ENCODE measurements around the gene ACOT8. TPM values are rescaled to one million over a fixed set of nuclear protein-coding genes. Genes with fewer than 3 reads are reported as not detected.
A peak's percentile ranks its signal among the peaks of the same experiment; 100 is the strongest.

Gene ACOT8
- polyA plus RNA-seq, 3 donors: 40.9 to 52.4 (median 44.6) TPM

DNA sequence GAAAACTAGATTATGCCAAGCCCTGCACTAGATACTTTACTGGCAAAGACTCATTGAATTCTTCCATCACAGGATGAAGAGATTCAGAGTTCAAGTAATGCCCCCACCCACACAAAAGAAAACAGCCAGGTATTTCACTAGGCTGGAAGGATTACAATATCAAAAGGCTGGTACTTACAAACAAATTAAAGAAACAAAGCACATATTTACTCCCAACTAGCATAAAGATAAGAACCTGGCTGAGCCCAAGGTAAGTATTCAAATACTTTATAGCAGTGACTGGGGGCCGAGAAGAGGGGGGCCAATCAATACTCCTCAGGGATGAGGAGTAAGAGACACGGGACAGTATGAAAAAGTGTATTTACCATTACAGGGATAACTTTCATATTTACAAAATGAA, 3.7 kb downstream of the ACOT8 start:
- H3K36me3 Mint-ChIP-seq: peaks cover 42 to 66% of the 10 kb centered on the region in 2 donors
- Histone ChIP-seq H3K27ac (ENCODE audit: low read depth in 1 of 2, low read length in 2 of 2) (no peak overlapping the region), H3K27me3 (ENCODE audit: control insufficient read depth in 2 of 2, insufficient read depth in 2 of 2, low read length in 2 of 2) (no peaks in the 10 kb centered on the region), H3K4me1 (ENCODE audit: control insufficient read depth in 1 of 2, insufficient read depth in 2 of 2, low read length in 2 of 2) (peaks cover 19 to 26% of the 10 kb centered on the region in 2 donors), H3K4me3 (replicated peaks in 1 of 3; ENCODE audit: low read depth in 2 of 3, low read length in 3 of 3) (no peak overlapping the region), H3K9ac (ENCODE audit: insufficient read depth, low read length, poor library complexity, severe bottlenecking) (no peak overlapping the region), H4K20me1 (ENCODE audit: insufficient read depth, low read length) (peaks cover 17% of the 10 kb centered on the region), H3K79me2 (ENCODE audit: insufficient read depth, low read length) (peaks cover 51% of the 10 kb centered on the region), H3K4me2 (replicated peaks; ENCODE audit: extremely low read depth, low read length, poor library complexity, severe bottlenecking) (no peak overlapping the region), H3K9me3 (replicated peaks in 1 of 2; ENCODE audit: control insufficient read depth in 1 of 2, insufficient read depth in 1 of 2, low read length in 2 of 2) (no peaks in the 10 kb centered on the region), H3K36me3 (replicated peaks in 1 of 2; ENCODE audit: control insufficient read depth in 1 of 2, insufficient read depth in 2 of 2, low read length in 2 of 2) (peaks cover 40 to 61% of the 10 kb centered on the region in 2 donors), H2AFZ (ENCODE audit: insufficient read depth, low read depth, low read length, poor library complexity, severe bottlenecking) (no peak overlapping the region)
- TF ChIP-seq CTCF (IDR thresholded peaks at IDR 0.05): no peak
- intact Hi-C loops (cut with micrococcal nuclease): no loop called here
- H3K27me3 Mint-ChIP-seq (ENCODE audit: low read depth in 3 of 3): peaks cover 0 to 2% (median 1%) of the 10 kb centered on the region in 3 donors
- DNase-seq: no peak
- no CpG with 5 or more reads among the region's 2 CpGs for WGBS (ENCODE audit: insufficient coverage)
- H3K4me1 Mint-ChIP-seq: peaks cover 28% of the 10 kb centered on the region
- peak overlapping the region in 1 of 7 donors; percentile 42 for H3K27ac Mint-ChIP-seq
- H3K9me3 Mint-ChIP-seq: no peaks in the 10 kb centered on the region
- no peak overlapping the region for H3K4me3 Mint-ChIP-seq

- H3K36me3 Mint-ChIP-seq: peaks cover 50 to 76% of the 10 kb centered on the region in 2 donors
- Histone ChIP-seq H3K4me3 (replicated peaks in 1 of 3; ENCODE audit: low read depth in 2 of 3, low read length in 3 of 3) (no peak overlapping the region), H3K36me3 (replicated peaks in 1 of 2; ENCODE audit: control insufficient read depth in 1 of 2, insufficient read depth in 2 of 2, low read length in 2 of 2) (peaks cover 49 to 70% of the 10 kb centered on the region in 2 donors), H3K4me1 (ENCODE audit: control insufficient read depth in 1 of 2, insufficient read depth in 2 of 2, low read length in 2 of 2) (peaks cover 13 to 15% of the 10 kb centered on the region in 2 donors), H3K9me3 (replicated peaks in 1 of 2; ENCODE audit: control insufficient read depth in 1 of 2, insufficient read depth in 1 of 2, low read length in 2 of 2) (no peaks in the 10 kb centered on the region), H3K4me2 (replicated peaks; ENCODE audit: extremely low read depth, low read length, poor library complexity, severe bottlenecking) (no peak overlapping the region), H3K27ac (ENCODE audit: low read depth in 1 of 2, low read length in 2 of 2) (no peak overlapping the region), H2AFZ (ENCODE audit: insufficient read depth, low read depth, low read length, poor library complexity, severe bottlenecking) (no peak overlapping the region), H3K27me3 (ENCODE audit: control insufficient read depth in 2 of 2, insufficient read depth in 2 of 2, low read length in 2 of 2) (no peaks in the 10 kb centered on the region), H3K79me2 (ENCODE audit: insufficient read depth, low read length) (peaks cover 47% of the 10 kb centered on the region), H4K20me1 (ENCODE audit: insufficient read depth, low read length) (peaks cover 19% of the 10 kb centered on the region), H3K9ac (ENCODE audit: insufficient read depth, low read length, poor library complexity, severe bottlenecking) (no peak overlapping the region)
- peaks cover 0 to 2% (median 1%) of the 10 kb centered on the region in 3 donors for H3K27me3 Mint-ChIP-seq (ENCODE audit: low read depth in 3 of 3)
- no peak overlapping the region for H3K27ac Mint-ChIP-seq
- no peak for DNase-seq
- intact Hi-C loops (cut with micrococcal nuclease): no loop called here
- H3K4me1 Mint-ChIP-seq: peaks cover 18% of the 10 kb centered on the region
- WGBS (ENCODE audit: insufficient coverage): no CpG with 5 or more reads among the region's 6 CpGs
- H3K4me3 Mint-ChIP-seq: no peak overlapping the region
- no peaks in the 10 kb centered on the region for H3K9me3 Mint-ChIP-seq
- no peak for TF ChIP-seq CTCF (IDR thresholded peaks at IDR 0.05)
Observed at GRCh38 chr20:45852326-45852725, 4.9 kb downstream of the ACOT8 start.

All from CD14-positive monocyte (primary cell).